Calu3 (cell line): ENCODE results near the gene CSF1. TPM values are rescaled to one million over a fixed set of nuclear protein-coding genes. Genes with fewer than 3 reads are reported as not detected.

ENCODE experiments used
- BruUV-seq: library from RNA; stranded (reverse); fragments of 400-500 nt; replicated peaks from 2 replicates; lab custom pipeline; 2021; lab: Mats Ljungman, UMichigan
- CTCF ChIA-PET: fragments of 300-600 bp; sonication (Branson Sonifier 250); formaldehyde crosslinking; loops from one replicate; lab custom pipeline; 2022; ENCODE audit warnings: antibody characterized with exemption; lab: Charles Lee
- DNase-seq: peaks from one replicate; pipeline ENCODE4 v3.0.0; 2022
- H3K27ac Mint-ChIP-seq: one replicate; pipeline ENCODE4 v1.8.0; 2022; ENCODE audit warnings: mixed read lengths; ENCODE audit not compliant: unreplicated experiment
- H3K27me3 Mint-ChIP-seq: one replicate; pipeline ENCODE4 v1.8.0; 2022; ENCODE audit warnings: mixed read lengths; ENCODE audit not compliant: unreplicated experiment
- H3K36me3 Mint-ChIP-seq: one replicate; pipeline ENCODE4 v1.8.0; 2022; ENCODE audit warnings: mild to moderate bottlenecking, moderate library complexity, mixed read lengths; ENCODE audit not compliant: insufficient read depth, unreplicated experiment
- H3K4me1 Mint-ChIP-seq: one replicate; pipeline ENCODE4 v1.8.0; 2022; ENCODE audit warnings: mild to moderate bottlenecking, low read depth, mixed read lengths; ENCODE audit not compliant: unreplicated experiment
- H3K4me3 Mint-ChIP-seq: one replicate; pipeline ENCODE4 v1.8.0; 2022; ENCODE audit warnings: mild to moderate bottlenecking, low read depth, moderate library complexity, mixed read lengths; ENCODE audit not compliant: unreplicated experiment
- H3K9me3 Mint-ChIP-seq: one replicate; pipeline ENCODE4 v1.8.0; 2022; ENCODE audit warnings: low read depth, mixed read lengths; ENCODE audit not compliant: unreplicated experiment
- intact Hi-C: fragments of 100-400 bp; cut with micrococcal nuclease; formaldehyde crosslinking; loops from one replicate; pipeline ENCODE4 v1.10.0; 2022; ENCODE audit not compliant: unreplicated experiment
- total RNA-seq: library from RNA; stranded (reverse); gene quantifications from 2 replicates; pipeline ENCODE4 v1.2.3, GENCODE V29; 2022
- TF ChIP-seq, protein P1 (sequence below): fragments of 200-600 bp; IDR thresholded peaks from one replicate; pipeline ENCODE4 v1.8.0; 2022; ENCODE audit warnings: antibody characterized with exemption; ENCODE audit not compliant: unreplicated experiment

The CSF1 gene
- total RNA-seq, 1 experiment from 2014 or later, result 10.8 TPM

GRCh38 chr1:109971559-109971958, 60.9 kb downstream of the CSF1 start:
- H3K4me1 Mint-ChIP-seq, result peaks cover 16% of the 10 kb centered on the region
- CTCF ChIA-PET, result no interaction called here

GRCh38 chr1:109974191-109974590, 63.5 kb downstream of the CSF1 start:
- no TSS peak for BruUV-seq
- Mint-ChIP-seq H3K4me3 (no peak overlapping the region), H3K27ac (no peak overlapping the region), H3K36me3 (no peaks in the 10 kb centered on the region), H3K4me1 (peaks cover 23% of the 10 kb centered on the region), H3K9me3 (peaks cover 5% of the 10 kb centered on the region), H3K27me3 (no peaks in the 10 kb centered on the region)
- TF ChIP-seq, protein P1, sequence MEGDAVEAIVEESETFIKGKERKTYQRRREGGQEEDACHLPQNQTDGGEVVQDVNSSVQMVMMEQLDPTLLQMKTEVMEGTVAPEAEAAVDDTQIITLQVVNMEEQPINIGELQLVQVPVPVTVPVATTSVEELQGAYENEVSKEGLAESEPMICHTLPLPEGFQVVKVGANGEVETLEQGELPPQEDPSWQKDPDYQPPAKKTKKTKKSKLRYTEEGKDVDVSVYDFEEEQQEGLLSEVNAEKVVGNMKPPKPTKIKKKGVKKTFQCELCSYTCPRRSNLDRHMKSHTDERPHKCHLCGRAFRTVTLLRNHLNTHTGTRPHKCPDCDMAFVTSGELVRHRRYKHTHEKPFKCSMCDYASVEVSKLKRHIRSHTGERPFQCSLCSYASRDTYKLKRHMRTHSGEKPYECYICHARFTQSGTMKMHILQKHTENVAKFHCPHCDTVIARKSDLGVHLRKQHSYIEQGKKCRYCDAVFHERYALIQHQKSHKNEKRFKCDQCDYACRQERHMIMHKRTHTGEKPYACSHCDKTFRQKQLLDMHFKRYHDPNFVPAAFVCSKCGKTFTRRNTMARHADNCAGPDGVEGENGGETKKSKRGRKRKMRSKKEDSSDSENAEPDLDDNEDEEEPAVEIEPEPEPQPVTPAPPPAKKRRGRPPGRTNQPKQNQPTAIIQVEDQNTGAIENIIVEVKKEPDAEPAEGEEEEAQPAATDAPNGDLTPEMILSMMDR, result no peak
- DNase-seq, result no peak
- intact Hi-C loops, result no loop called here
- CTCF ChIA-PET, result no interaction called here

More at GRCh38 chr1:109971559-109971958, 60.9 kb downstream of the CSF1 start:
- no TSS peak for BruUV-seq
- intact Hi-C loops, result no loop called here
- Mint-ChIP-seq H3K4me3 (no peak overlapping the region), H3K9me3 (no peaks in the 10 kb centered on the region), H3K27ac (no peak overlapping the region), H3K27me3 (no peaks in the 10 kb centered on the region), H3K36me3 (no peaks in the 10 kb centered on the region)
- TF ChIP-seq, protein P1, result no peak
- no peak for DNase-seq

DNA sequence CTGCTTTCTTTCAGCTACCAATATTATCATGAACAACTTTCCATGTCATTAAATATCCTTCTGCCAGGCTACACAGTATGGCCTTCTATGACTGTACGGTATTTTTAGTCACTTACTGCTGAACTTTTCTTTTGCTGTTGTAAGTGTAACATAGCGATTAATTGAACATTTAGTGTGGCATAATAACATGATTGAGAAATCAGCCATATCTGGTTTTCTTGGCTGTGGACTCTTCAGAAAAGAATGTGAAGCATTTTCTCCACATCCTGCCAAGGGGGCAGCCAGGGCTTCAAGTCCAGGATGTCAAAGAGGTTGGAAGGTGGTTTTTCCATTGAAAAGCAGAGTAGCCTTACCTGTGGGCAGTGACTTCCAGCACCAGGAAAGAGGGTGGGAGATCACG, 65.1 kb downstream of the CSF1 start:
- peak; percentile 35 for DNase-seq
- TF ChIP-seq, protein P1, result no peak
- peaks cover 5% of the 10 kb centered on the region for H3K9me3 Mint-ChIP-seq
- peak overlapping the region; percentile 68 for H3K27ac Mint-ChIP-seq
- H3K4me1 Mint-ChIP-seq, result peaks cover 24% of the 10 kb centered on the region
- no peaks in the 10 kb centered on the region for H3K27me3 Mint-ChIP-seq
- H3K36me3 Mint-ChIP-seq, result peaks cover 7% of the 10 kb centered on the region
- CTCF ChIA-PET, result interaction anchor here (1.8 kb wide), 1 partner anchor 9 kb away, joined by 5 read pairs; the partner anchor contains the start of gene AHCYL1
- H3K4me3 Mint-ChIP-seq, result no peak overlapping the region
- intact Hi-C loops, result no loop called here
- no TSS peak for BruUV-seq

GRCh38 chr1:109976762-109977161, 66.1 kb downstream of the CSF1 start:
- Mint-ChIP-seq H3K9me3 (peaks cover 5% of the 10 kb centered on the region), H3K4me1 (peaks cover 28% of the 10 kb centered on the region), H3K27me3 (no peaks in the 10 kb centered on the region), H3K27ac (peak overlapping the region; percentile 13), H3K4me3 (no peak overlapping the region), H3K36me3 (peaks cover 7% of the 10 kb centered on the region)
- TF ChIP-seq, protein P1, result no peak
- intact Hi-C loops, result no loop called here
- CTCF ChIA-PET, result no interaction called here
- DNase-seq, result no peak
- no TSS peak for BruUV-seq
